Measurements from ENCODE around the gene CDYL. TPM values are rescaled to one million over a fixed set of nuclear protein-coding genes. Genes with fewer than 3 reads are reported as not detected.

CDYL gene
- total RNA-seq, 1 donor from 2014 or later: 29.3 TPM

DNA sequence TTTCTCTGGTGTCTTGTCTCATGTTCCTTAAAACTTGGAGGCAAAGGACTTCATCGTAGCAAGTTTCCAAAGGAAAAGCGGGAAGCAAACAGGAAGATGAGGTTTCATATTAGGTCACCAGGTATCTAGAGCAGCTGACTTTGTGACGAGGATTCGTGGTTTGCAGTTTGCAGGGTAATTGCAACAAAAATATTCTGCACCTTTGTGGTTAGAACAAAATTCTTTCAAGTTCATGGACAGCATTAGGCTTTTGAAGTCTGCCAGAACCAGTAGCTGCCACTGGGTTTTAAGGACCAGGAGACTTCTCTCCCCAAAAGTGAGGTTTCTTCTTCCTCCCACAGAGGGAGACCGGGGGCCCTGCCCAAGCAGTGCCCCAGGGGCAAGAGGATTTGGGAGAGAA lies 164.2 kb downstream of the CDYL start:
- no peak for DNase-seq

DNA sequence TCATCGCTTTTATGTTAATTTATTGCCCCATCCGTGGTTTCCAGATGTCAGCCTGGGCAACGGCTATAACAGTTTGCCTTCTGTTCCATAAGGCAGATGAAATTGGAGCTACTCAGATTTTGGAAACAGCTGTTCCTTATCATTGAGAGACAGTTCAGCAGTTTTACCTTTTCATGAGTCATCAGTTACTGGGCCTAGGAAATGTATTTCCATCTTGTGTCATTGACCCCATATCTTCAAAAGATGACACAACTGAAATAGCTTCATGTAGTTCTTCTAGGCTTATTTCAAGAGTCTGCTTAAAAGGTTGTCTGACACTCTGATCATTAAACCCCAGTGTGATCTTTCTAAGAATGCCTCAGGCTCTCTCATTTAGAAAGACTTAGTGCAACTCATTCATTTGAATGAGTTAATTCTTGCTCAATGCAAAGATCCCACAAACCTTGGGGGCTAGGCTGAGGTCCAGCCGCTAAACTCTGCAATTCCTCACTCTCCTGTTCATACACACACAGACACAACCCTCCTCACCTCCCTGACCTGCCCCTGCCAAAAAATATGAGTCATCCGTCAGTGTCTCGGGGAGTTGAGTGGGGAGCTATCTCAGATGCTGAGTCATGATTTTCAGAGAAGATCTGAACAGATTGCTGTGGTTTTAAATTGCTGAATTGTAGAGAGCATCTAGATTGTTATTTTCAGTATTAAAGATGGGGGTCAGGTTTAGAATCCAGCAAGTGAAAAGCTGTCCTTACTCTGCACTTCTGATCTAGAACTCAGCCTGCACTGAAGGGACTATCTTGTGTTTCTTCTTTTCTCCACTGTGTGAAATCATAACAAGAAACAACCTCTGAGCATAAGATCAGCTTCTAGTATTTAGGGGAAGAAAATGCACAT lies 165.8 kb downstream of the CDYL start:
- DNase-seq: peak; percentile 75

DNA sequence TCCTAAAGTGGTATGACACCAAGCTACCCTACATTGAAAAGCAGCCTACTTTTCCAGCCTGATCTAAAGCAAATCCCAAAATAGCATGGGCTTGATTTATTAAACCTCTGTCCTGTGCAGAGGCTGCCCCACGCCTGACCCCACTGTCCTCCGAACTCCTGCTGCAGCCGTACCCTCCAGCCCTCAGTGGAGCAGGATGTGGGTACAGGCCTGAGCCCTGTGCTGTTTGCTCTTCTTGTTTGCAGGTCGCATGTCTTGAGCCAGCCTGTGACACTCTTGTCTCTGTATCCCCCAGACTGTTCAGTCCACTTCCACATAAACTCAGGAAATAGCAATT lies 166.4 kb downstream of the CDYL start:
- no peak for DNase-seq

DNA sequence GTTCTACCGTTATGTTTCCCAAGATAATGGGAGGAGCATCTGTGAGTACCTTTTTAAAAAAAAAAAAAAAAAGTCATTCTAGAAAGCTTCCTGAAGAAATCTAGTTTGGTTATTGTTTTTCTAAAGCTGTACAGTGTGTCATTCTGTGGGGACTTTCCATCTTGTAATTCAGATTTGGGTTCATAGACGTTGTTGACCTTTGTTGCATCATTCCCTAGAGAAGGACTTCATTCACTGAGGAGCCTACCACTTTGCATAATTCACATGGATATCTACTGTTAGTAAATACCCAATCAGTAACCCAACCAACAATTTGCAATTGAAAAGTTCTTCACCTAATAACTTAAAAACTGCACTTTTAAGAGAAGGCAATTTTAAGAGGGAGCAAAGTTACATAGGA lies 167.5 kb downstream of the CDYL start:
- peak; percentile 19 for DNase-seq

DNA sequence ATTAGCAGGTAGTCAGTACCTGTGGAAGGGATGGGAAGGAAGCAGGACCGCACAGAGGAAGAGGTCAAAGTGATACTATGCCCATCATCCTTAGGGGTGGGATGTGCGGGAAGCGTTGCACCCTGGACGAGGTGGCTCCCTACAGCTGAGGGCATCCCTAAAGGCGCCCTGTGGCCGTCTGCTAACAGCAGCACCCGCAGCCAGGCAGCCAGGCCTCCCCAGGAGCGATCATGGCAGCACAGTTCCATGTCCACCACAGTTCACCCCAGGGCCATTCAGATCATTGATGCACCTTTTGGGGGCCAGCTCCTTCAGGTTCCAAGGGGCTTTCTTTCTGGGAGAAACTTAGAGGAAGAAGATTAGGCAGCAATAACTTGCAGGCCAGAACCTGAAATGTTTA lies 168.1 kb downstream of the CDYL start:
- no peak for DNase-seq

DNA sequence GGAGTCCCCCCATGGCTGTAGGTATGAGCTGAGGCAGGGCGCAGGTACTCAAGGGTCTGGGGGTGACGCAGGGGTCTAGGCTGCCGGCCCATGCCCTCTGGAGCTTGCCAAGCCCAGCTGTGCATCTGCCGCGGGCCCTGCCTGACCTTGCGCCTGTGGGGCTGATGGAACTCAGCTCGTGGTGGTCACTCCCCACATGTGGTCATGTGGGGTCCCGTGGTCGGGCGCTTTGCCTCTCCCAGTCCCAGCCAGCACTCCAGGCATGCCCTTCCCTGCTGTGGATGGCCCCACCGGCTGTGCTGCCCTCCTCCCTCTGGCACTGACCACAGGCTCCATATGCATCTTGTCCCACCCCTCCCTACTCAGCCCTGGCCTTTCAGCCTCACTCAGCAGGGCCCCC lies 170.3 kb downstream of the CDYL start:
- DNase-seq: no peak

DNA sequence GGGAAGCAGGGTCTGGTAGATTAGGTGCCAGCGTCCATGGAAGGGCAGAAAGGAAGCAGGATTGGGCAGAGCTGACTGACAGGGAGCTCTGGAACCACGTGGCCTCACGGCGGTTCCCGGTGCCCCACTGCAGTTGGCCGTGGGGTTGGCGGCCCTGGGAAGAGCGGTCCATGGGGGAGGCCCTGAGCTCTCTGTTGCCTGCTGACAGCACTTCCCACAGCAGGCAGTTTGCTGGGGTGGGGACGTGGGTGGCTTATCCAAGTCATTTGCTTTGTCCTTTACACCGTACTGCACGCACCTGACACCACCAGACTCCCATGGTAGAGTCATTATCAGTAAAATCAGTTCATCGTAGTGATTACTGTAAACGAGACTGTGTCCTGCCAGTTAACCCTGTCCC lies 171.5 kb downstream of the CDYL start:
- no peak for DNase-seq

DNA sequence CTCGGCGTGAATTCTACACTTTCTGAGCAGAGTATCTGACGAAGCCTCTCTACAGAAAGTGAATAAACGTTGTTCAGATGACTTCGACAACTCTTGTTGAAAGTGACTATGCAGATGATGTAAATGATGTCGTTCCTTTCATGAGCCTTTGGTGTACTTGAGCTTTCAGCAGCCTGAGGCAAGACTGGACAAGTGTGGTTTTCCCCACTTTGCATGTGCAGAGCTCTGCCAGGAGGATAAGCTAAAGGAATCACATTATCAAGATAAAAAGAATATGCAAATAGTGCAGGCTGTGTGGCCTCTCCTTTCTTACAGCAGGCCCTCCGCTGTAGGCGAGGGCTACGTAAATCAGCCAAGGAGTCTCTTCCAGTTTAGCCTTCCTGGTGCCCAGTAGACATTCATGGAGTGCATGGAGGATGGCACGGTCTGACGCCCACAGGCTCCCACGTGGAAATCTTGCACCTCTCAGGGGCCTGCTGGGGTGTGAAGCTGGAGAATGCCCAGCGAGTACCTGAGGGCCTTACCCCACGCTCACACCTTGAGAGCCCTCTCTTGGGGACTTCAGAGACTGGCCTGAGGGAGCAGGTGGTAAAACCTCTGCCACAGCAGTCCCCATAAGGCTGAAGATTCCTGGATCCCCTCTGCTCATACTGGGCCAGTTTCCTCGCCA lies 172.7 kb downstream of the CDYL start:
- no peak for DNase-seq

DNA sequence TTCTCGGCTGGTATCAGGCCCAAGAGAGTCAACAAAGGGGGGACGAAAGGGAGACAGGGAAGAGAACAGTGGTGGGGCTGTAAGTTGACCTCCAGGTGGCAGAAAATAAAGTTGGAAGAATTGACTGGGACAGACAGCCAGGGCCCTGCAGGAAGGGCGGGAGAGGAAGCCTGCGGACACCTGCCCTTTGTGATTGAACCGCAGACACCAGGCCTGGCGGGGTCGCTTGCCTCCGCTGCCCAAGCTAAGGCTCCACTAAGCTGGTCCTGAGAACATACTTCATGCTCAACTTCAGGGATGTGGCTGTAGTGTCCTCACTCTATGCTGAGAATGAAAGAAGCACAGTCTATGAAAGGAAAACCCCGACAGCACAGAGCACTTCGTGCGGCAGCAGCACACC lies 173.9 kb downstream of the CDYL start:
- DNase-seq: no peak

DNA sequence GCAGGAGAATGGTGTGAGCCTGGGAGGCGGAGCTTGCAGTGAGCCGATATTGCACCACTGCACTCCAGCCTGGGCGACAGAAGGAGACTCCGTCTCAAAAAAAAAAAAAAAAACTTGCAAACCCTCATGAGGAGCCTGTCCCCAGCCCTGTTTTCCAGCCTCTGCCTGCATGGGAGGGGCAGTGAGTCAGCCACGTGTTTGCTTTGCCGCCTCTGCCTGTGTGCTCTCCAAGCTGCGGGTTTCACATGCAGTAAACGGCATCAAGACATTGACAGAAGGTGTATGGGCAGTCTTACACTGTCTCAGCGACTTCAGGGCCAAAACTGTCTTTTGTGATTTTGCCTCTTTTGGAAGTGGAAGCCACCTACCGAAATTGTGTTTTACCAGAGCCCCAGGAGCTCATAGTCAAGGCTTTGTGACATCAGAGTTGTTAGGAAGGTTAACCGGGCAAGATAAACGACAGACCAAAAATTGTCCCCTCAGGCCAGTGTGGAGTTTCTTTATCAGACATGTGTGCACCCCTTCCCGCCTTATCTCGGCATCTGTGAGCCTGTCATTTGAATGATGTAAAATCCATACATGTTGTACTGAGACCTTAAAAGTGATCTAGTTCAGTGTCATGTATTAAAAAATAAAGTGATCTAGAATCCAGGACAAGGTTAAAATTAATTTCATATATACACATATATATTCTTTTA lies 174.8 kb downstream of the CDYL start:
- no peak for DNase-seq

DNA sequence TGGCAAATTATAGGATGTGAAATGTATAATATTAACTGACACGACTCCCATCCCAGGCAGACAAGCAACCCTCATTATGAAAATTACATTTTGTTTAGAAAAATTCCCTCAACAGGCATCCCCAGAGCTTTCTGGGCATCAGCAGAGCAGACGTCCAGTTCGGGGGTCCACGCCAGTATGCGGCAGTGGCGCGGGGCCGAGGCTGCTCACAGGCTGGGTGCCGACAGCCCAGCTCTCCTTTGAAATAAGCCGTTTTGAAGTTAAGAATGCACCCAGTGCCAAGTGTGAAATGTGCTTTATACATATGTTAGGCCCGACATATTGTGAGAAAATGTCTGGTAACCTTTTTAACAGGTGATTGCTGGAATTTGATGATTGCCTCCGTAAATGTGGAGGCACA lies 177.2 kb downstream of the CDYL start:
- no peak for DNase-seq

DNA sequence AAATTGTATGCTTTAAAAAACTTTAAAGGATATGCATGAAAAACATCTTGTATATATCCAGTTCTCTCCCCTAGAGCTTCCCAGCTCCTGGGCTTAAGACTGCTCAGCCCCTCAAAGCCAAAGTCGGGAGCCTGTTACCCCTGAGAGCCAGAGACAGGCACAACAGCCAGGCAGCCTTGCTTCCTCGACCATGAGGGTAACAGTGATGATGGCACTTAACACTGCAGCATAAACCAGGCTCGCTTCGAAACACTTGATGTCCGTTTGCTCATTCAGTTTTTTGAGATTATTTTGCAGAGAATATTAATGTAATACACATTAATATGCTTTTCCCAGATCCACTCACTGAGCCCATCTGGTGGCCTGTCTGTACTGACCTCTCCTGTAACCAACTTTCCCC lies 180.4 kb downstream of the CDYL start:
- no peak for DNase-seq

DNA sequence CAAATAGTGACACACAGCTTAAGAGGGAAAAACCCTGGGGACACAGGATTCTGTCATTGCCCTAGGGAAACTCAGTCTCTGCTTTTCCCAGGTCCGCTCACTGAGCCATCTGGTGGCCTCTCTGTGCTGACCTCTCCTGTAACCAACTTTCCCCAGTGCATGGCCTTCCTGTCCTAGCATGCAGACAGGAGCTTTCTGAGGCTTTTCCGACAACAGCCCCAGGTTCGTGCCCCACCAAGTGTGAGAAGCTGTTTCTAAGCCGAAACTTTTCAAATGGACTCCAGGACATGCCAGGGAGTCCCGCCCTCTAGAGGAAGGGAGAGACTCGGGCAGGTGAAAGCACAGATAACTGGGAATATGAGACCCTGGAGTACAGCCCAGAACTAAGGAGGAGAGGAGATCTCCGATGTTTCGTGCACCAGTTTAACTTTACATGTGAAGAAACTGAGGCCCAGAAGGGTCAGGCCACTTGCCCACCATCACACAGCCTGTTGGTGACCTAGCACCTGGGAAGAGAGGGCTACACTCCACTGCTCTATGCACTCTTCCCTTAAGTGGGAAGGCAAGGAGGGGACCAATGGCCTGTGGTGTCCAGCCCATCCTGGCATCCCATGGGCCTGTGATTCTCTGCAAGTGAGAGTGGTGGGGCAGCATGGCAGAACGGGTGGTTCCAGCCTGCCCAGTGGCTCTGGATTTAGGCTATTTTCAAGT lies 181.5 kb downstream of the CDYL start:
- peak; percentile 48 for DNase-seq

DNA sequence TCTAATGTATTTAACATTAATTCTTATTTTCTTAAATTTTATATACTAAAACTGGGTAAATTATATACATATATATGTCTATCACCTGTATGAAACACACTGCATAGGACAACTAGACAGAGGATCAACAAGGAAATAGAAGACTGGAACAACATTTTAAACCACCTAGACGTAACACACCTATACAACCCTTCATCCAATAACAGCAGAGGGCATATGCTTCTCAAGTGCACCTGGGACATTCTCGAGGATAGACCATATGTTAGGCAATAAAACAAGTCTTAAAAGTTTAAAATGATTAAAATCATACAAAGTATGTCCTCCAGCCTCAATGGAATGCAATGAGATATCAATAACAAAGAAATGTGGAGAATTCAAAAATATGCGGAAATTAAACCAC lies 182.4 kb downstream of the CDYL start:
- no peak for DNase-seq

DNA sequence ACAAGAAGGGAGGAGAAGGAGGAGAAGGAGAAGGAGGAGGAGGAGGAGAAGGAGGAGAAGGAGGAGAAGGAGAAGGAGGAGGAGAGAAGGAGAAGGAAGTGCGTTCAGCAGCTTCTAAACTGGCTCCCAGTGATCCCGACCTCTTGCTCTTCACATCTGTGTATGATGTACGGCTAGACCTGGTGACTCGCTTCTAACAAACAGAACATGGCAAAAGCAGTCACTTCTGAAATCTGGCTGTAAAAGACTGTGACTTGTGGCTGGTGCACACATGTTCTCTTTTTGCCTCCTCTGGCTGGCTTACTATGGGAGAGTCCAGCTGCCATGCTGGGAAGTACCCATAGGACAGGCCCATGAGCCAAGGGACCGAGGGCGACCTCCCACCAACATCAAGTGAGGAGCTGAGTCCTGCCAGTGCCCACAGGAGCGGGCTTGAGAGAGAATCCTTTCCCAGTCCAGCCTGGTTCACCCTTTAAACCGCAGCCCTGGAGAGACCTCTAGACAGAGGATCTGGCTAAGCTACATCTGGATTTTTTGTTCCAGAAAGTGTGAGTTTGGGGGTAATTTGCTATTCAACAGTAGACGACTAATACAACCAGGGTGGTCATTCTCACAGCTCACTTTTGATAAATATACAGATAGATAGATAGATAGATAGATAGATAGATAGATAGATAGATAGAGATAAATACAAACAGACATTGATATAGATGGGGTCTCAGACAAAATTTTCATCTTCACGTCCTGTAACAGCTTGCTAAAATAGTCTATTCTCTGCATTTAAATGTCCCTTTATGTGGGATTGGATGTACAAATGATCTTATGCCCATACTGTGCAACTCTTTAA lies 185.3 kb downstream of the CDYL start:
- DNase-seq: no peak

DNA sequence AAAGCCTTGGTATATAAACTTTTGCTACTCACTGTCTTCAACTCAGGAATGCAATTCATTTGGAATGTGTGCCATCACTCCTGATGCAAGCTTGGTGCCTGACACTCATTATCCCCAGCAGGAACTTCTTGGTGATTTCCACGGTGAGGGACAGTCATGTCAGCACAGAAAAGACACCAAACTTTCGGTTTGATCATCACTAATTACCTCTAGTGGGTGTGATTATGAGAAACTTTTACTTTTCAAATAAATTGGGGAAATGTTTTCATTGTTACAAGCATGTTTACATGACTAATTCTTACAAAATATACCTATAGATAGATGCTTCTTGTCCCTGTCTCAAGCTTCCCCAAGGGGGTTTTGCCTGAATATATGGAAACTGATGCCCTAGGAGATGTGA lies 186.7 kb downstream of the CDYL start:
- DNase-seq: no peak

DNA sequence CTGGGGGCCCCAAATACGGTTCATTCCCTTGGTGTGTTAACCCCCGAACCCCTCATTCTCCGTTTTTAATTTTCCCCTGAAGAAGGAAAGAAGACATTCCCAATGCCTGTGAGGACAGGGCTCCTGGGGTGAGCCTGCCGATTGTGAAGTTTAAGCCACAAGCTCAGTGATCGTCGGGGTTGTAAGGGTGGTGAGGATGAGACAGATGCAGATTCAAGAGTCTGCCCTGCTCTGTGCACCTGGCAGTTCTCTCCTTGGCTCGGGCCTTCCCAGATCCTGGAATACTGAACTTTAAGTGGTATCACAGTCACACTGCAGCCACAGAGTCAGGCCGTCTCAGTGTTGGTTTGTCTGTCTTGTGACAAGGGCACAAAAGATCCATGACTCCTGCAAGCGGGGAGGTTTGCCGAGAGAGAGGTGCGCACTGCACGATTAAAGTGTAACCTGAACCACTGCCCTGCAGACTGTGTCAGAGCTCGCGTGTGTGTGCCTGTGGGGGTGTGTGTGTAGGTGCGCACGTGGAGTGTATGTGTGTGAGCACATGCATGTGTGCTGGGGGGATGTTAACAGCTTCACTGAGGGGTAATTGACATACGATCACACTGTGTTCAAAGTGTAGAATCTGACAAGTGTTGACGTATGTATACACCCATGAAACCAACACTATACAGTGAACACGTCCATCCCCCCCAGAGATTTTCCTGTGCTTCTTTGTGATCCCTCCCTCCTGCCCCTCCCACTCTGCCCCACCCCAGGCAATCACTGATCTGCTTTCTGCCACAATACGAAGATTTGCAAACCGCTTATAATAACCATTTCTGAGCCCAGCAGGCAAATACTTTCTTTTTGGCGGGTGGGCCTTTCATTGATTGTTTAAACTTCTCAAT lies 188.7 kb downstream of the CDYL start:
- DNase-seq: no peak

DNA sequence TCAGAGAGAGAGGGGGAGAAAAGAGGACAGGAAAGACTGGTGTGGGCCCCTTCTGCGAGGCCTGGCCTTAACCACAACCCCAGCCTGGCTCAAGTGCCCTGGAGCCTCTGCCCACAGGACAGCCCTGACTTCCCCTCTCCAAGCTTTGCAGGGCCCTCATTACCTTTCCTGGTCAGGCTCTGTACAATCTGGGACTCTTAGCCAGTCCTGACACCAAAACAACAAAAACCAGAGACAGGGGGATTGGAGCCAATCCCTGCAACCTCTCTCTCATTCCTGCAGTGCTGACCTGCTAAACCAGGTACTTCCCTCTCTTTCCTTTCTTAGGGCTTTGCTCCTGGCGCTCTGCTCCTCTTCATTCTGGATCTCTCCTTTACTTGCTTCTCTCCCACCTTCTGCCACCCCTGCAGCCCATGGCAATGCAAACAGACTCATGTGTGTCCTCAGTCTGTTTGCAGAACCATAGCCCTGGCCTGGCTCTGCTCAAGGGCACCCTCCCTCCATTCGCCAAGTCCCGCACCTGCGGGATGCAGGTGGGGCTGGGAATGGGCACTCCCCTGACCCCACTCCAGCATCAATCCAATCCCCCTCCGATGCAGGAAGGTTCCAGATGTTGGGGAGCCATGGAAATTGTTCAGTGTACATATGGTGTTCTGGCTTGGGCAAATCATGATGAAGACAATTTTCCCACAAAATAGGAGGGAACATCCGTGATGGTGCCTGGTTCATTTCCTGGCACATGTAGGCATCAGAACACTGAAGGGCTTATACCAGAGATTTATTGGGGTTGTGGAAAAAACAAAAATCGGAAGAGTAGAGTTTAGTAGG lies 189.6 kb downstream of the CDYL start:
- no peak for DNase-seq

DNA sequence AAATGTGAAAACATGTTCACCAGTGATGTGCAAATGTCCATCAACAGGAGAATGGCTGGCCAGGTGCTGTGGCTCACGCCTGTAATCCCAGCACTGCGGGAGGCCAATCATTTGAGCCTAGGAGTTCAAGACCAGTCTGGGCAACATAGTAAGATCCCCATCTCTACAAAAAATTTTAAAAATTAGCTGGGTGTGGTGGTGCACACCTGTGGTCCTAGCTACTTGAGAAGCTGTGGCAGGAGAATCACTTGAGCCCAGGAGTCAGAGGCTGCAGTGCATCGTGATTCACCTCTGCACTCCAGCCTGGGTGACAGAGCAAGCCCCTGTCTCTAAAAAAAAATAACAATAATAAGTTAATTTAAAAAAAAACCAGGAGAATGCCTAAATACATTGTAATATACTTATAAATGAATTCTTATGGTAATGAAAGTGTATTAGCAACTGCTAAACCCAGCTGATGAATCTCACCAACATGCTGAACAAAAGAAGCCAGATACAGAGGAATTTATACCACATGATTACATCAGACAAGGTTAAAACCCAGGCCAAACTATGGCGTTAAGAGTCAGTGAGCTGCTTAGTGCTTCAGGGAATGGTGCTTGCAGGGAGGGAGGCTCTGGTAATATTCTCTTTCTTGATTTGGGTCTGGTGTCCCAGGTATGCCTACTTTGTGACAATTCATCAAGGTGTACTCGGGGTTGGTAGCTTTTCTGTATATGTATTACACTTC lies 191.3 kb downstream of the CDYL start:
- no peak for DNase-seq

All from dermis blood vessel endothelial cell (primary cell).